ENCODE data around the gene FBXO45.
"Not testable (repeated sequence)": the region's sequence is repeated elsewhere in the genome, so short reads cannot be mapped to it uniquely, and the experiment has no call there.

The FBXO45 gene

GRCh38 chr3:196609343-196609775 lies 40.9 kb downstream of the FBXO45 start:
- DNase-seq (ENCODE audit: insufficient read length, low spot score) (peak; percentile 75), FAIRE-seq (peak; percentile 90)
- TF ChIP-seq SPI1 (IDR thresholded peaks at IDR 0.05; ENCODE audit: low read depth, low read length) (0 out of 2 replicates have a peak, but pooled peaks have one; percentile 6), PAX5 (IDR thresholded peaks at IDR 0.05; ENCODE audit: insufficient read depth, low read length, severe bottlenecking) (no peak)

GRCh38 chr3:196609805-196610515 lies 41.5 kb downstream of the FBXO45 start:
- DNase-seq (ENCODE audit: insufficient read length, low spot score): no peak
- TF ChIP-seq POLR2A (IDR thresholded peaks at IDR 0.05; ENCODE audit: low read depth, low read length): no peak
- TF ChIP-seq POLR2AphosphoS5 (IDR thresholded peaks at IDR 0.05; ENCODE audit: low read depth, low read length): no peak
- TF ChIP-seq POU2F2 (IDR thresholded peaks at IDR 0.05; ENCODE audit: low read depth, low read length): no peak
- no peak for TF ChIP-seq PAX5 (IDR thresholded peaks at IDR 0.05; ENCODE audit: insufficient read depth, low read length, severe bottlenecking)
- TF ChIP-seq TAF1 (IDR thresholded peaks at IDR 0.05; ENCODE audit: low read depth, low read length): no peak
- TF ChIP-seq SPI1 (IDR thresholded peaks at IDR 0.05; ENCODE audit: low read depth, low read length): no peak
- FAIRE-seq: peak; percentile 68

- no peak for DNase-seq (ENCODE audit: insufficient read length, low spot score)
- TF ChIP-seq POLR2AphosphoS5 (IDR thresholded peaks at IDR 0.05; ENCODE audit: low read depth, low read length) (no peak), PAX5 (IDR thresholded peaks at IDR 0.05; ENCODE audit: insufficient read depth, low read length, severe bottlenecking) (no peak), TAF1 (IDR thresholded peaks at IDR 0.05; ENCODE audit: low read depth, low read length) (no peak), SPI1 (IDR thresholded peaks at IDR 0.05; ENCODE audit: low read depth, low read length) (no peak)
These were observed 43.5 kb downstream of the FBXO45 start for GRCh38 chr3:196611761-196612483.

GRCh38 chr3:196615234-196615633 lies 46.8 kb downstream of the FBXO45 start:
- FAIRE-seq; DNase-seq (ENCODE audit: insufficient read length, low spot score): not testable (repeated sequence)

More at GRCh38 chr3:196611761-196612483, 43.5 kb downstream of the FBXO45 start:
- FAIRE-seq: no peak

- FAIRE-seq: peak; percentile 51
- no peak for DNase-seq (ENCODE audit: insufficient read length, low spot score)
- no peak for TF ChIP-seq POU2F2 (IDR thresholded peaks at IDR 0.05; ENCODE audit: low read depth, low read length)
- TF ChIP-seq POLR2AphosphoS5 (IDR thresholded peaks at IDR 0.05; ENCODE audit: low read depth, low read length): no peak
- no peak for TF ChIP-seq SPI1 (IDR thresholded peaks at IDR 0.05; ENCODE audit: low read depth, low read length)
- no peak for TF ChIP-seq POLR2A (IDR thresholded peaks at IDR 0.05; ENCODE audit: low read depth, low read length)
- TF ChIP-seq PAX5 (IDR thresholded peaks at IDR 0.05; ENCODE audit: insufficient read depth, low read length, severe bottlenecking): no peak
- TF ChIP-seq TAF1 (IDR thresholded peaks at IDR 0.05; ENCODE audit: low read depth, low read length): no peak
These were observed 48.8 kb downstream of the FBXO45 start for GRCh38 chr3:196617256-196617655.

GRCh38 chr3:196619223-196619622 lies 50.8 kb downstream of the FBXO45 start:
- FAIRE-seq (no peak), DNase-seq (ENCODE audit: insufficient read length, low spot score) (no peak)

GRCh38 chr3:196619627-196620026 lies 51.2 kb downstream of the FBXO45 start:
- DNase-seq (ENCODE audit: insufficient read length, low spot score); FAIRE-seq: not testable (repeated sequence)

More at GRCh38 chr3:196619223-196619622, 50.8 kb downstream of the FBXO45 start:
- TF ChIP-seq POLR2AphosphoS5 (IDR thresholded peaks at IDR 0.05; ENCODE audit: low read depth, low read length): no peak
- no peak for TF ChIP-seq POU2F2 (IDR thresholded peaks at IDR 0.05; ENCODE audit: low read depth, low read length)
- no peak for TF ChIP-seq SPI1 (IDR thresholded peaks at IDR 0.05; ENCODE audit: low read depth, low read length)
- no peak for TF ChIP-seq TAF1 (IDR thresholded peaks at IDR 0.05; ENCODE audit: low read depth, low read length)
- TF ChIP-seq POLR2A (IDR thresholded peaks at IDR 0.05; ENCODE audit: low read depth, low read length): no peak
- TF ChIP-seq PAX5 (IDR thresholded peaks at IDR 0.05; ENCODE audit: insufficient read depth, low read length, severe bottlenecking): no peak

- TF ChIP-seq POLR2A (IDR thresholded peaks at IDR 0.05; ENCODE audit: low read depth, low read length) (no peak), TAF1 (IDR thresholded peaks at IDR 0.05; ENCODE audit: low read depth, low read length) (no peak), SPI1 (IDR thresholded peaks at IDR 0.05; ENCODE audit: low read depth, low read length) (peak; percentile 61), POU2F2 (IDR thresholded peaks at IDR 0.05; ENCODE audit: low read depth, low read length) (peak; percentile 51; the same call in 1 of the 2 replicates), PAX5 (IDR thresholded peaks at IDR 0.05; ENCODE audit: insufficient read depth, low read length, severe bottlenecking) (peak; percentile 29)
- DNase-seq (ENCODE audit: insufficient read length, low spot score): no peak
- no peak for FAIRE-seq
These were observed 51.7 kb downstream of the FBXO45 start for GRCh38 chr3:196620161-196620604.

- DNase-seq (ENCODE audit: insufficient read length, low spot score) (no peak), FAIRE-seq (no peak)
- TF ChIP-seq POLR2A (IDR thresholded peaks at IDR 0.05; ENCODE audit: low read depth, low read length) (no peak), TAF1 (IDR thresholded peaks at IDR 0.05; ENCODE audit: low read depth, low read length) (no peak), POU2F2 (IDR thresholded peaks at IDR 0.05; ENCODE audit: low read depth, low read length) (no peak), POLR2AphosphoS5 (IDR thresholded peaks at IDR 0.05; ENCODE audit: low read depth, low read length) (no peak), PAX5 (IDR thresholded peaks at IDR 0.05; ENCODE audit: insufficient read depth, low read length, severe bottlenecking) (no peak), SPI1 (IDR thresholded peaks at IDR 0.05; ENCODE audit: low read depth, low read length) (no peak)
These were observed 52.2 kb downstream of the FBXO45 start for GRCh38 chr3:196620684-196621083.

GRCh38 chr3:196621611-196622010 lies 53.2 kb downstream of the FBXO45 start:
- TF ChIP-seq PAX5 (IDR thresholded peaks at IDR 0.05; ENCODE audit: insufficient read depth, low read length, severe bottlenecking) (no peak), SPI1 (IDR thresholded peaks at IDR 0.05; ENCODE audit: low read depth, low read length) (no peak), POU2F2 (IDR thresholded peaks at IDR 0.05; ENCODE audit: low read depth, low read length) (no peak), POLR2A (IDR thresholded peaks at IDR 0.05; ENCODE audit: low read depth, low read length) (no peak), POLR2AphosphoS5 (IDR thresholded peaks at IDR 0.05; ENCODE audit: low read depth, low read length) (no peak), TAF1 (IDR thresholded peaks at IDR 0.05; ENCODE audit: low read depth, low read length) (no peak)
- FAIRE-seq (no peak), DNase-seq (ENCODE audit: insufficient read length, low spot score) (no peak)

All from GM12891 (cell line).